ENCODE data around the gene GBX1. TPM values are rescaled to one million over a fixed set of nuclear protein-coding genes. Genes with fewer than 3 reads are reported as not detected.

GBX1 gene
- total and polyA plus RNA-seq, 2 of the 4 experiments (the other 2 are of a cell fraction) = not detected

GRCh38 chr7:151135866-151136843 is 31.3 kb downstream of the GBX1 start (continued):
- no peak for TF ChIP-seq USF2 (IDR thresholded peaks at IDR 0.05; ENCODE audit: low read depth, low read length)
- no peak for TF ChIP-seq POLR2A (IDR thresholded peaks at IDR 0.05; ENCODE audit: low read depth, low read length)

DNA sequence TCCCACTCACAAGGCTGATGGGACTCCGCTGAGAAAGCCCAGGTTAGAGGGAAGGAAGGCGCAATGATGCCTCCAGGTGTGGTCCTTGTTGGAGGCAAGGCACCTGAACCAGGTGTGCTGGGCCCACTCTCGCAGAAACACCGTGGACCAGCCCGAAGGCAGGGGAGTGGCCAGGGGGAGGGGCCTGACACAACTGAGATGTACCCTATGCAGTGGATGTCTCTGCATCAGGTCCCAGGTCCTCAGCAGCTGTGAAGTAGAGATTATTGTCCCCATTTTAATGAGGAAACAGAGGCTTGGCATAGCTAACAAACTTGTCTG is 32.0 kb downstream of the GBX1 start:
- H3K79me1 ChIP-seq (ENCODE audit: low read depth in 1 of 2, low read length in 2 of 2) = peaks cover 0 to 4% of the 10 kb centered on the region in 2 experiments; a peak in 2 of 4 replicates
- H3K36me3 ChIP-seq (ENCODE audit: control insufficient read depth, insufficient read depth, low read length) = peaks cover 77% of the 10 kb centered on the region
- H3K4me2 ChIP-seq (ENCODE audit: low read depth, low read length) = no peak overlapping the region
- no peaks in the 10 kb centered on the region for H3K4me1 ChIP-seq (ENCODE audit: control insufficient read depth, insufficient read depth, low read length)
- BruUV-seq (replicated peaks) = no TSS peak
- intact Hi-C loops (cut with micrococcal nuclease) = no loop called here
- no peak overlapping the region for H3K14ac ChIP-seq (replicated peaks; ENCODE audit: low read depth, low read length)
- dilution Hi-C loops (cut with HindIII; ENCODE audit: low sequenced_read_pairs, unreplicated experiment) = no loop called here
- H2AK5ac ChIP-seq (ENCODE audit: low read depth, low read length) = no peak overlapping the region
- no peak overlapping the region for H4K5ac ChIP-seq (ENCODE audit: low read depth, low read length)
- H4K91ac ChIP-seq (ENCODE audit: insufficient read depth, low read depth, low read length) = no peak overlapping the region
- CTCF ChIA-PET = interaction anchor here (0.5 kb wide), 1 partner anchor 28 kb away, joined by 3 read pairs; no protein-coding TSS in a partner anchor
- no peak overlapping the region for H2AK9ac ChIP-seq (replicated peaks; ENCODE audit: low read depth, low read length, poor library complexity)
- no peak overlapping the region for H3K27ac ChIP-seq (ENCODE audit: insufficient read depth, low read length)
- H3K9me3 ChIP-seq (ENCODE audit: control insufficient read depth, insufficient read depth, low read length) = no peaks in the 10 kb centered on the region
- H3K27me3 ChIP-seq (ENCODE audit: control insufficient read depth, insufficient read depth, low read length) = no peaks in the 10 kb centered on the region
- H3K4me3 ChIP-seq (ENCODE audit: insufficient read depth, low read depth, low read length) = no peak overlapping the region
- in situ Hi-C loops (cut with MboI; ENCODE audit: low sequenced_read_pairs) = no loop called here
- no peaks in the 10 kb centered on the region; the same call in 1 of the 2 replicates for H3K9me1 ChIP-seq (ENCODE audit: insufficient read depth, low read length)
- 100% methylated on average over 1 of the region's 5 CpGs; no CpG with 5 or more reads in 1 of the 2 experiments for WGBS, 2 experiments (ENCODE audit: extremely low coverage in 2 of 2, insufficient read length in 1 of 2)
- H4K8ac ChIP-seq (ENCODE audit: low read depth in 2 of 2, low read length in 2 of 2) = no peak overlapping the region
- no peak overlapping the region for H3K56ac ChIP-seq (ENCODE audit: extremely low read depth, insufficient read depth, low read length)
- no peak overlapping the region for H2BK5ac ChIP-seq (ENCODE audit: low read depth, low read length, poor library complexity, severe bottlenecking)
- no peaks in the 10 kb centered on the region; the same call in 1 of the 2 replicates for H4K20me1 ChIP-seq (ENCODE audit: insufficient read depth, low read length)
- no peak overlapping the region for H3K18ac ChIP-seq (ENCODE audit: low read depth, low read length)
- no peak overlapping the region for H2BK15ac ChIP-seq (ENCODE audit: low read depth, low read length)
- no peak overlapping the region for H3K9ac ChIP-seq (ENCODE audit: low read depth, low read length)
- DNase-seq (no peak), ATAC-seq (ENCODE audit: low read depth) (no peak)
- H3K4ac ChIP-seq (ENCODE audit: low read depth, low read length) = no peak overlapping the region
- POLR2A ChIA-PET (ENCODE audit: unreplicated experiment) = no interaction called here
- no peak overlapping the region for H2BK20ac ChIP-seq (ENCODE audit: low read depth, low read length)
- TF ChIP-seq MAFK (IDR thresholded peaks at IDR 0.05; ENCODE audit: low read depth, low read length) (no peak), NFE2L2 (IDR thresholded peaks at IDR 0.05; ENCODE audit: low read depth, low read length) (no peak), RFX5 (IDR thresholded peaks at IDR 0.05; ENCODE audit: low read depth, low read length) (no peak), RCOR1 (IDR thresholded peaks at IDR 0.05; ENCODE audit: insufficient replicate concordance, low read length) (no peak), CEBPB (IDR thresholded peaks at IDR 0.05; ENCODE audit: low read depth, low read length) (no peak), MAZ (IDR thresholded peaks at IDR 0.05; ENCODE audit: borderline replicate concordance, low read depth, low read length) (no peak), FOS (IDR thresholded peaks at IDR 0.05; ENCODE audit: low read depth, low read length) (no peak)
- peak overlapping the region; percentile 17 for H2AFZ ChIP-seq (replicated peaks; ENCODE audit: low read length, poor library complexity)
- no peak overlapping the region for H2BK120ac ChIP-seq (ENCODE audit: low read depth, low read length)
- no peak overlapping the region for H3K23ac ChIP-seq (ENCODE audit: low read depth, low read length)
